Neural crest cell (in vitro differentiated cells): Measurements from ENCODE around the gene MYCN. TPM values are rescaled to one million over a fixed set of nuclear protein-coding genes. Genes with fewer than 3 reads are reported as not detected.
"Not testable (repeated sequence)": the region's sequence is repeated elsewhere in the genome, so short reads cannot be mapped to it uniquely, and the experiment has no call there.

Source experiments
- DNase-seq: peaks from one replicate; pipeline ENCODE4 v3.0.0; 2021; ENCODE audit warnings: low read depth, mixed read lengths, low spot score
- H3K27ac Mint-ChIP-seq: one replicate; pipeline ENCODE4 v1.8.0; 2021; ENCODE audit warnings: mild to moderate bottlenecking, mixed read lengths; ENCODE audit not compliant: unreplicated experiment
- H3K27me3 Mint-ChIP-seq: 2 replicates; pipeline ENCODE4 v1.8.0; 2021; ENCODE audit warnings: low read depth, mild to moderate bottlenecking, mixed read lengths
- H3K36me3 Mint-ChIP-seq: 2 replicates; pipeline ENCODE4 v1.8.0; 2021; ENCODE audit warnings: low read depth, mild to moderate bottlenecking, mixed read lengths
- H3K4me1 Mint-ChIP-seq: 2 replicates; pipeline ENCODE4 v1.8.0; 2021; ENCODE audit warnings: mixed read lengths
- H3K4me3 Mint-ChIP-seq: one replicate; pipeline ENCODE4 v1.8.0; 2021; ENCODE audit warnings: mild to moderate bottlenecking, mixed read lengths
- H3K9me3 Mint-ChIP-seq: 2 replicates; pipeline ENCODE4 v1.8.0; 2021; ENCODE audit warnings: mixed read lengths
- total RNA-seq: library from RNA; stranded (reverse); gene quantifications from 2 replicates; pipeline ENCODE4 v1.2.1, GENCODE V29; 2021
- TF ChIP-seq, protein P1 (sequence below): fragments of 200-600 bp; sonication (generic); conservative IDR thresholded peaks from 2 replicates; pipeline ENCODE4 v1.5.0; 2021; ENCODE audit warnings: antibody characterized with exemption, mild to moderate bottlenecking

Gene MYCN
- total RNA-seq, 1 donor from 2014 or later: 144 TPM

GRCh38 chr2:15899327-15899612 lies 41.1 kb upstream of the MYCN start:
- peaks cover 22% of the 10 kb centered on the region for H3K9me3 Mint-ChIP-seq
- no peak overlapping the region for H3K4me3 Mint-ChIP-seq
- H3K27me3 Mint-ChIP-seq: no peaks in the 10 kb centered on the region
- DNase-seq: no peak
- TF ChIP-seq, protein P1, sequence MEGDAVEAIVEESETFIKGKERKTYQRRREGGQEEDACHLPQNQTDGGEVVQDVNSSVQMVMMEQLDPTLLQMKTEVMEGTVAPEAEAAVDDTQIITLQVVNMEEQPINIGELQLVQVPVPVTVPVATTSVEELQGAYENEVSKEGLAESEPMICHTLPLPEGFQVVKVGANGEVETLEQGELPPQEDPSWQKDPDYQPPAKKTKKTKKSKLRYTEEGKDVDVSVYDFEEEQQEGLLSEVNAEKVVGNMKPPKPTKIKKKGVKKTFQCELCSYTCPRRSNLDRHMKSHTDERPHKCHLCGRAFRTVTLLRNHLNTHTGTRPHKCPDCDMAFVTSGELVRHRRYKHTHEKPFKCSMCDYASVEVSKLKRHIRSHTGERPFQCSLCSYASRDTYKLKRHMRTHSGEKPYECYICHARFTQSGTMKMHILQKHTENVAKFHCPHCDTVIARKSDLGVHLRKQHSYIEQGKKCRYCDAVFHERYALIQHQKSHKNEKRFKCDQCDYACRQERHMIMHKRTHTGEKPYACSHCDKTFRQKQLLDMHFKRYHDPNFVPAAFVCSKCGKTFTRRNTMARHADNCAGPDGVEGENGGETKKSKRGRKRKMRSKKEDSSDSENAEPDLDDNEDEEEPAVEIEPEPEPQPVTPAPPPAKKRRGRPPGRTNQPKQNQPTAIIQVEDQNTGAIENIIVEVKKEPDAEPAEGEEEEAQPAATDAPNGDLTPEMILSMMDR: no peak
- H3K36me3 Mint-ChIP-seq: peaks cover 19% of the 10 kb centered on the region
- no peak overlapping the region for H3K27ac Mint-ChIP-seq
- H3K4me1 Mint-ChIP-seq: peaks cover 19% of the 10 kb centered on the region

- Mint-ChIP-seq H3K36me3 (peaks cover 19% of the 10 kb centered on the region), H3K9me3 (peaks cover 22% of the 10 kb centered on the region), H3K27ac (no peak overlapping the region), H3K4me1 (peaks cover 14% of the 10 kb centered on the region), H3K4me3 (no peak overlapping the region), H3K27me3 (no peaks in the 10 kb centered on the region)
- TF ChIP-seq, protein P1: no peak
- no peak for DNase-seq
Observed at GRCh38 chr2:15899751-15900493, 40.4 kb upstream of the MYCN start.

GRCh38 chr2:15901095-15901807 lies 39.1 kb upstream of the MYCN start:
- Mint-ChIP-seq H3K4me3 (no peak overlapping the region), H3K27ac (no peak overlapping the region), H3K9me3 (peaks cover 18% of the 10 kb centered on the region), H3K36me3 (peaks cover 19% of the 10 kb centered on the region), H3K27me3 (no peaks in the 10 kb centered on the region), H3K4me1 (peaks cover 5% of the 10 kb centered on the region)
- DNase-seq: no peak
- TF ChIP-seq, protein P1: no peak

DNA sequence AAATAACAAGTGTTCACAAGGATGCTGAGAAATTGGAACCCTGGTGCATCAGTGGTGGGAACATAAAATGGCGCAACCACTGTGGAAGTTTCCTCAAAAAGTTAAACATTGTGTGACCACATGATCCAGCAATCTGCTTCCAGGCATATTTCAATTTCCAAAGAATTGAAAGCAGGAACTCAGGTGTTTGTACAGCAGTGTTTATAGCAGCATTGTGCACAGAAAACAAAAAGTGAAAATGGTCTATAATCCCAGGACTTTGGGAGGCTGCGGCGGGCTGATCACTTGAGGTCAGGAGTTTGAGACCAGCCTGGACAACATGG lies 38.6 kb upstream of the MYCN start:
- no peak for DNase-seq
- Mint-ChIP-seq H3K4me1 (peaks cover under 1% of the 10 kb centered on the region), H3K9me3 (peaks cover 16% of the 10 kb centered on the region), H3K4me3 (no peak overlapping the region), H3K27ac (no peak overlapping the region), H3K36me3 (peaks cover 17% of the 10 kb centered on the region), H3K27me3 (no peaks in the 10 kb centered on the region)
- TF ChIP-seq, protein P1: no peak

GRCh38 chr2:15903910-15904309 lies 36.4 kb upstream of the MYCN start:
- not testable (repeated sequence) for H3K36me3 Mint-ChIP-seq, H3K27me3 Mint-ChIP-seq, DNase-seq, H3K4me3 Mint-ChIP-seq, H3K9me3 Mint-ChIP-seq, H3K4me1 Mint-ChIP-seq, H3K27ac Mint-ChIP-seq

DNA sequence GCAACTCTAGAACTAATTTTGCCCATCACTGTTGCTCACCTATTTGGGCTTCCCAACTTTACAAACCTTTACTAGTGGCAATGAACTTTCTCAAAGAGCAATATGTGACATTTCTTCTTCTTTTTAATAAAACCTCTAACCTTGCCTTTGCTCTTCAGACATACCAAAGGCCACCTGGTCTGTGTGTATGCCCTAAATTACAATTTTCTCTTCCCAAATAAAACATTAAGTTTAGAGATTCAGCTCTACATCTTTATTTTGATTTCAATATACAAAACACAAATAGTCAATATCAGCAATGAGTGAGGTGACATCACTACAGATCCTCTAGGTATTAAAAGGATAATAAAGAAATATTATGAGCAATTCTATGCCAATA lies 35.1 kb upstream of the MYCN start:
- no peak overlapping the region for H3K27ac Mint-ChIP-seq
- peaks cover 3% of the 10 kb centered on the region for H3K36me3 Mint-ChIP-seq
- H3K27me3 Mint-ChIP-seq: no peaks in the 10 kb centered on the region
- no peak for DNase-seq
- H3K4me1 Mint-ChIP-seq: no peaks in the 10 kb centered on the region
- TF ChIP-seq, protein P1: no peak
- H3K9me3 Mint-ChIP-seq: peaks cover 6% of the 10 kb centered on the region
- H3K4me3 Mint-ChIP-seq: no peak overlapping the region
